IMR-90 (cell line): ENCODE results near the gene SMOC1. TPM values are rescaled to one million over a fixed set of nuclear protein-coding genes. Genes with fewer than 3 reads are reported as not detected.

Experiments used
- ATAC-seq: fragments of 200-7000 bp; cut with Tn5 transposase; 2 replicates; pipeline ENCODE4 v1.9.1; 2020; ENCODE audit warnings: low read depth, mild to moderate bottlenecking, moderate library complexity
- BruUV-seq: library from RNA; stranded (reverse); fragments of 400-500 nt; replicated peaks from 2 replicates; lab custom pipeline; 2021; lab: Mats Ljungman, UMichigan
- CTCF ChIA-PET: fragments of 300-600 bp; formaldehyde crosslinking; extraction: SDS; loops from one replicate; lab custom pipeline; 2021; ENCODE audit warnings: antibody characterized with exemption; lab: Yijun Ruan, JAX
- POLR2A ChIA-PET: fragments of 300-600 bp; sonication (Branson Sonifier 250); formaldehyde crosslinking; loops from one replicate; lab custom pipeline; 2022; ENCODE audit warnings: antibody characterized with exemption; ENCODE audit not compliant: unreplicated experiment; lab: Charles Lee
- DNase-seq: peaks from one replicate; pipeline ENCODE4 v3.0.0; 2013
- H2AFZ ChIP-seq: replicated peaks from 2 replicates; pipeline ENCODE3; 2013; ENCODE audit warnings: low read length, mild to moderate bottlenecking; ENCODE audit not compliant: poor library complexity
- H2AK5ac ChIP-seq: 2 replicates; pipeline ENCODE4 v1.6.1; 2013; ENCODE audit warnings: low read depth, low read length, inconsistent platforms
- H2AK9ac ChIP-seq: replicated peaks from 2 replicates; pipeline ENCODE3; 2013; ENCODE audit warnings: mild to moderate bottlenecking, low read depth, low read length, moderate library complexity; ENCODE audit not compliant: poor library complexity
- H2BK120ac ChIP-seq: 2 replicates; pipeline ENCODE4 v1.6.1; 2013; ENCODE audit warnings: low read depth, low read length, inconsistent platforms
- H2BK15ac ChIP-seq: 3 replicates; pipeline ENCODE4 v1.6.1; 2013; ENCODE audit warnings: low read depth, low read length, inconsistent platforms
- H2BK20ac ChIP-seq: 2 replicates; pipeline ENCODE4 v1.6.1; 2013; ENCODE audit warnings: low read depth, mild to moderate bottlenecking, inconsistent platforms, low read length, moderate library complexity
- H2BK5ac ChIP-seq: 2 replicates; pipeline ENCODE4 v1.6.1; 2013; ENCODE audit warnings: mild to moderate bottlenecking, low read depth, low read length, inconsistent platforms; ENCODE audit not compliant: poor library complexity, severe bottlenecking
- H3K14ac ChIP-seq: replicated peaks from 2 replicates; pipeline ENCODE4 v1.6.1; 2013; ENCODE audit warnings: low read depth, low read length, inconsistent platforms
- H3K18ac ChIP-seq: 2 replicates; pipeline ENCODE4 v1.6.1; 2013; ENCODE audit warnings: low read depth, low read length, control low read depth
- H3K23ac ChIP-seq: 2 replicates; pipeline ENCODE4 v1.6.1; 2013; ENCODE audit warnings: low read depth, low read length, inconsistent platforms
- H3K27ac ChIP-seq: 2 replicates; pipeline ENCODE4 v1.5.1; 2013; ENCODE audit warnings: mild to moderate bottlenecking, control low read depth, low read length; ENCODE audit not compliant: insufficient read depth
- H3K27me3 ChIP-seq: 2 replicates; pipeline ENCODE4 v1.6.1; 2013; ENCODE audit warnings: low read length; ENCODE audit not compliant: control insufficient read depth, insufficient read depth
- H3K36me3 ChIP-seq: 2 replicates; pipeline ENCODE4 v1.6.1; 2013; ENCODE audit warnings: low read length, mixed read lengths; ENCODE audit not compliant: control insufficient read depth, insufficient read depth
- H3K4ac ChIP-seq: 2 replicates; pipeline ENCODE4 v1.6.1; 2013; ENCODE audit warnings: low read depth, low read length, inconsistent platforms
- H3K4me1 ChIP-seq: 2 replicates; pipeline ENCODE4 v1.6.1; 2013; ENCODE audit warnings: low read length, mixed read lengths; ENCODE audit not compliant: control insufficient read depth, insufficient read depth
- H3K4me2 ChIP-seq: 2 replicates; pipeline ENCODE4 v1.6.1; 2013; ENCODE audit warnings: low read depth, mild to moderate bottlenecking, control low read depth, low read length, moderate library complexity
- H3K4me3 ChIP-seq: 2 replicates; pipeline ENCODE4 v1.5.1; 2013; ENCODE audit warnings: low read depth, mild to moderate bottlenecking, control low read depth, low read length, moderate library complexity; ENCODE audit not compliant: insufficient read depth
- H3K56ac ChIP-seq: 2 replicates; pipeline ENCODE4 v1.6.1; 2013; ENCODE audit warnings: low read length, inconsistent platforms; ENCODE audit not compliant: insufficient read depth; ENCODE audit errors: extremely low read depth
- H3K79me1 ChIP-seq, 2 experiments: 2 replicates each; pipeline ENCODE4 v1.6.1; 2013; ENCODE audit warnings: low read length in 2 of 2, inconsistent platforms in 1 of 2, low read depth in 1 of 2
- H3K9ac ChIP-seq: 2 replicates; pipeline ENCODE4 v1.6.1; 2013; ENCODE audit warnings: low read depth, low read length, control low read depth
- H3K9me1 ChIP-seq: 2 replicates; pipeline ENCODE4 v1.6.1; 2013; ENCODE audit warnings: low read length, inconsistent platforms; ENCODE audit not compliant: insufficient read depth
- H3K9me3 ChIP-seq: 2 replicates; pipeline ENCODE4 v1.6.1; 2013; ENCODE audit warnings: low read length; ENCODE audit not compliant: control insufficient read depth, insufficient read depth
- H4K20me1 ChIP-seq: 2 replicates; pipeline ENCODE4 v1.6.1; 2013; ENCODE audit warnings: low read length, inconsistent platforms; ENCODE audit not compliant: insufficient read depth
- H4K5ac ChIP-seq: 2 replicates; pipeline ENCODE4 v1.6.1; 2013; ENCODE audit warnings: mild to moderate bottlenecking, low read depth, low read length, control low read depth
- H4K8ac ChIP-seq, 2 experiments: 2 replicates each; pipeline ENCODE4 v1.6.1; 2013; ENCODE audit warnings: low read depth in 2 of 2, low read length in 2 of 2, control low read depth in 1 of 2, inconsistent platforms in 1 of 2
- H4K91ac ChIP-seq: 2 replicates; pipeline ENCODE4 v1.6.1; 2013; ENCODE audit warnings: low read depth, low read length, inconsistent platforms; ENCODE audit not compliant: insufficient read depth
- CHD1 ChIP-seq: IDR thresholded peaks from 2 replicates; pipeline ENCODE4 v1.6.1; 2012; ENCODE audit warnings: low read depth, low read length, improper control_type of control experiment
- MAFK ChIP-seq: IDR thresholded peaks from 2 replicates; pipeline ENCODE4 v1.6.1; 2012; ENCODE audit warnings: low read depth, low read length, improper control_type of control experiment
- MXI1 ChIP-seq: IDR thresholded peaks from 2 replicates; pipeline ENCODE4 v1.6.1; 2012; ENCODE audit warnings: low read depth, mild to moderate bottlenecking, low read length, moderate library complexity, borderline replicate concordance
- SMC3 ChIP-seq: fragments of 150-350 bp; IDR thresholded peaks from 2 replicates; pipeline ENCODE4 v1.6.1; 2016; ENCODE audit warnings: low read depth, mild to moderate bottlenecking, antibody characterized with exemption, low read length, moderate library complexity
- WGBS, 2 experiments: methylation state at CpG; one replicate each; pipeline versions ENCODE4 v1.1.5 to v1.1.7; 2013; ENCODE audit warnings: missing lambda C conversion rate in 2 of 2; ENCODE audit not compliant: insufficient read length in 1 of 2; ENCODE audit errors: extremely low coverage in 2 of 2; 5-methylcytosine and 5-hydroxymethylcytosine counted together
- dilution Hi-C: fragments of 300-500 bp; cut with HindIII; formaldehyde crosslinking; loops from one replicate; pipeline ENCODE4 v1.14.3; 2018; ENCODE audit warnings: low sequenced_read_pairs; ENCODE audit not compliant: unreplicated experiment
- in situ Hi-C: fragments of 300-500 bp; cut with MboI; formaldehyde crosslinking; loops from 3 replicates; pipeline ENCODE4 v1.14.3; 2019; ENCODE audit warnings: low sequenced_read_pairs, inconsistent platforms, mixed read lengths
- intact Hi-C: fragments of 100-400 bp; cut with micrococcal nuclease; formaldehyde crosslinking; loops from 2 replicates; pipeline ENCODE4 v1.10.0; 2022
- polyA plus RNA-seq, 3 experiments: library from polyadenylated mRNA; depleted of rRNA; stranded (reverse); fragments of >200 nt; gene quantifications; 2 replicates each; pipeline ENCODE4 v1.2.3, GENCODE V29; 2012; ENCODE audit warnings: low replicate concordance in 1 of 3
- total RNA-seq: library from RNA; depleted of rRNA; stranded (reverse); fragments of >200 nt; gene quantifications from 2 replicates; pipeline ENCODE4 v1.2.3, GENCODE V29; 2012
- TF ChIP-seq, protein P1 (sequence below): fragments of 150-350 bp; IDR thresholded peaks from 2 replicates; pipeline ENCODE4 v1.6.1; 2017; ENCODE audit warnings: mild to moderate bottlenecking, antibody characterized with exemption, low read length, low read depth

The SMOC1 gene
- total and polyA plus RNA-seq, 2 of the 4 experiments (the other 2 are of a cell fraction): 0.90 to 4.1 TPM

DNA sequence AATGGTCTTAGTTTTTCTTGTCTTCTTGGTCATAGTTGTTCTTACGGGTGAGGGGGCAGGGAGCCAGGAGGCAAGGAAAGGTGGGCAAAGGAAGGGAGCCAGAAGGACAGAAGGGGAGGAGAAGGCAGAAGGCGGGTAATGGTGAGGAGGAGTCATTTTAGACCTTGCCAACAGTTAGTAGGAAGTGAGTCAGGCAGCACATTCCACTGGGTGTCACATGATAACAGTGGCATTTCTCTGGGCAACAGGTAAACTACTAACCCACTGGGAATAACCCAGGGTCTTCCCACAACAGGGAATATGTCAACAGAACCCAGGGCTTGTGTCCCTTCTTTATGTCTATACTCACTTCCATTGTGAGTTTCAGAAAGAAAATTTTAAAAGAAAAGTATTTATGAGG is 181.9 kb downstream of the SMOC1 start:
- no peak overlapping the region for H2AFZ ChIP-seq
- no peaks in the 10 kb centered on the region for H4K20me1 ChIP-seq
- no peak overlapping the region for H2BK15ac ChIP-seq
- H3K4me3 ChIP-seq: no peak overlapping the region
- no peak overlapping the region for H2AK5ac ChIP-seq
- DNase-seq: no peak
- H3K4ac ChIP-seq: no peak overlapping the region
- no peak overlapping the region for H3K18ac ChIP-seq
- no peak overlapping the region for H4K5ac ChIP-seq
- no peak overlapping the region for H3K9ac ChIP-seq
- ChIA-PET CTCF (no interaction called here), POLR2A (no interaction called here)
- no peak overlapping the region for H4K8ac ChIP-seq
- H2BK120ac ChIP-seq: no peak overlapping the region
- H3K23ac ChIP-seq: no peak overlapping the region
- H3K9me1 ChIP-seq: no peaks in the 10 kb centered on the region
- BruUV-seq: no TSS peak
- no peak overlapping the region for H3K56ac ChIP-seq
- intact Hi-C loops: no loop called here
- no peak overlapping the region for H4K91ac ChIP-seq
- no CpG with 5 or more reads among the region's 2 CpGs for WGBS, 2 experiments
- no peak for ATAC-seq
- H3K36me3 ChIP-seq: no peaks in the 10 kb centered on the region
- H3K27ac ChIP-seq: no peak overlapping the region
- H2BK5ac ChIP-seq: no peak overlapping the region
- H3K4me1 ChIP-seq: no peaks in the 10 kb centered on the region
- dilution Hi-C loops: no loop called here
- peaks cover 10% of the 10 kb centered on the region for H3K27me3 ChIP-seq
- no peak overlapping the region for H2BK20ac ChIP-seq
- H2AK9ac ChIP-seq: no peak overlapping the region
- no peaks in the 10 kb centered on the region for H3K9me3 ChIP-seq
- no peak overlapping the region for H3K4me2 ChIP-seq
- no peak overlapping the region for H3K14ac ChIP-seq
- no peak for TF ChIP-seq CHD1
- TF ChIP-seq SMC3: no peak
- no peak for TF ChIP-seq MAFK
- TF ChIP-seq, protein P1, sequence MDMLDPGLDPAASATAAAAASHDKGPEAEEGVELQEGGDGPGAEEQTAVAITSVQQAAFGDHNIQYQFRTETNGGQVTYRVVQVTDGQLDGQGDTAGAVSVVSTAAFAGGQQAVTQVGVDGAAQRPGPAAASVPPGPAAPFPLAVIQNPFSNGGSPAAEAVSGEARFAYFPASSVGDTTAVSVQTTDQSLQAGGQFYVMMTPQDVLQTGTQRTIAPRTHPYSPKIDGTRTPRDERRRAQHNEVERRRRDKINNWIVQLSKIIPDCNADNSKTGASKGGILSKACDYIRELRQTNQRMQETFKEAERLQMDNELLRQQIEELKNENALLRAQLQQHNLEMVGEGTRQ: no peak
- TF ChIP-seq MXI1: no peak
- in situ Hi-C loops: no loop called here
- H3K79me1 ChIP-seq: no peaks in the 10 kb centered on the region
